Measurements from ENCODE around the gene VEPH1. TPM values are rescaled to one million over a fixed set of nuclear protein-coding genes. Genes with fewer than 3 reads are reported as not detected.

Gene VEPH1
- total RNA-seq, 4 donors from 2014 or later = 0.30 to 6.1 (median 0.76) TPM

GRCh38 chr3:157530637-157531300, 27.6 kb upstream of the VEPH1 start:
- TF ChIP-seq POLR2A (IDR thresholded peaks at IDR 0.05) (no peak), EP300 (IDR thresholded peaks at IDR 0.05) (no peak), CTCF (IDR thresholded peaks at IDR 0.05) (no peak)
- no peak for DNase-seq (ENCODE audit: low spot score in 2 of 2)
- Histone ChIP-seq H3K27ac (no peak overlapping the region), H3K4me1 (peaks cover 0 to 5% (median 0%) of the 10 kb centered on the region in 4 donors), H3K4me3 (no peak overlapping the region), H3K27me3 (no peaks in the 10 kb centered on the region), H3K36me3 (no peaks in the 10 kb centered on the region), H3K9me3 (no peaks in the 10 kb centered on the region)
- WGBS, 2 donors = 87 to 89% methylated on average over 5 of the region's 5 CpGs

GRCh38 chr3:157529751-157530150, 26.5 kb upstream of the VEPH1 start:
- TF ChIP-seq EP300 (IDR thresholded peaks at IDR 0.05) (no peak), POLR2A (IDR thresholded peaks at IDR 0.05) (no peak), CTCF (IDR thresholded peaks at IDR 0.05) (no peak)
- Histone ChIP-seq H3K36me3 (no peaks in the 10 kb centered on the region), H3K4me1 (peaks cover 0 to 5% (median 0%) of the 10 kb centered on the region in 4 donors), H3K9me3 (no peaks in the 10 kb centered on the region), H3K27me3 (no peaks in the 10 kb centered on the region), H3K27ac (no peak overlapping the region), H3K4me3 (no peak overlapping the region)
- whole genome bisulfite sequencing, 2 donors = 91 to 99% methylated on average over 2 of the region's 2 CpGs
- no peak for DNase-seq (ENCODE audit: low spot score in 2 of 2)

- 95 to 98% methylated on average over 2 of the region's 2 CpGs for WGBS, 2 donors
These were observed 25.9 kb upstream of the VEPH1 start for GRCh38 chr3:157529085-157529484.

GRCh38 chr3:157527131-157527881, 24.1 kb upstream of the VEPH1 start:
- Histone ChIP-seq H3K9me3 (no peaks in the 10 kb centered on the region), H3K4me1 (peaks cover 0 to 2% (median 0%) of the 10 kb centered on the region in 4 donors), H3K4me3 (no peak overlapping the region), H3K36me3 (no peaks in the 10 kb centered on the region), H3K27me3 (no peaks in the 10 kb centered on the region), H3K27ac (no peak overlapping the region)
- no peak for DNase-seq (ENCODE audit: low spot score in 2 of 2)
- 82 to 83% methylated on average over 5 of the region's 5 CpGs for WGBS, 2 donors
- TF ChIP-seq CTCF (IDR thresholded peaks at IDR 0.05) (no peak), EP300 (IDR thresholded peaks at IDR 0.05) (no peak), POLR2A (IDR thresholded peaks at IDR 0.05) (no peak)

More at GRCh38 chr3:157529085-157529484, 25.9 kb upstream of the VEPH1 start:
- no peak for DNase-seq (ENCODE audit: low spot score in 2 of 2)
- TF ChIP-seq POLR2A (IDR thresholded peaks at IDR 0.05) (no peak), CTCF (IDR thresholded peaks at IDR 0.05) (no peak), EP300 (IDR thresholded peaks at IDR 0.05) (no peak)
- Histone ChIP-seq H3K27me3 (no peaks in the 10 kb centered on the region), H3K4me1 (peaks cover 0 to 5% (median 0%) of the 10 kb centered on the region in 4 donors), H3K36me3 (no peaks in the 10 kb centered on the region), H3K27ac (no peak overlapping the region), H3K9me3 (no peaks in the 10 kb centered on the region), H3K4me3 (no peak overlapping the region)

- H3K36me3 ChIP-seq = no peaks in the 10 kb centered on the region
- DNase-seq (ENCODE audit: low spot score in 2 of 2) = no peak
- 84 to 88% methylated on average over 2 of the region's 2 CpGs for WGBS, 2 donors
These were observed 22.8 kb upstream of the VEPH1 start for GRCh38 chr3:157526036-157526435.

More at GRCh38 chr3:157526036-157526435, 22.8 kb upstream of the VEPH1 start:
- TF ChIP-seq EP300 (IDR thresholded peaks at IDR 0.05) = no peak
- TF ChIP-seq CTCF (IDR thresholded peaks at IDR 0.05) = no peak
- TF ChIP-seq POLR2A (IDR thresholded peaks at IDR 0.05) = no peak
- Histone ChIP-seq H3K27me3 (no peaks in the 10 kb centered on the region), H3K4me3 (no peak overlapping the region), H3K27ac (no peak overlapping the region), H3K4me1 (peaks cover 0 to 3% (median 0%) of the 10 kb centered on the region in 4 donors), H3K9me3 (no peaks in the 10 kb centered on the region)

All from tibial nerve (tissue), 4 donors.